ENCODE results near the gene ZNRF4. TPM values are rescaled to one million over a fixed set of nuclear protein-coding genes. Genes with fewer than 3 reads are reported as not detected.

The ZNRF4 gene
- total and polyA plus RNA-seq, 2 of the 8 experiments (the other 6 are each of a cell fraction or from before 2014, with no cell fraction given), result not detected

DNA sequence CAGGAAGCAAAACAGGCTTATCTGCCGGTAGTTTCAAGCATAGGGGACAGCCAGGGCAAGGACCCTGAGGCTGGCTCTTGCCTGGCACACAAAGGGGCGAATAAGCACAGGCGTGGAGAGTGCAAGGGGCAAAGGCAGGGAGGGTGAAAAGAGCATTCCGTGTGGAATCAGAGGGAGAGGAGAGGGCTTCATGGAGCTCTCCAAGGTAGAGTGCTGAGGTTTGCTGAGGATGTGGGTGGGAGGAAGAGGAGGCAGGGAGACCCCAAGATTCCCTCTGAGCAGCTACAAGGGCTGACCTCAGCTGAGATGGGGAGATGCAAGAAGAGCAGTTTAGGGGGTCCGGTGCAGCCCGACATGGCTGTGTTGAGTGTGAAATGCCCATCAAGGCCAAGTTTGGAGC lies 36.5 kb upstream of the ZNRF4 start:
- Histone ChIP-seq H2BK12ac (ENCODE audit: low read depth, low read length) (no peak overlapping the region), H2AK5ac (ENCODE audit: low read depth, low read length) (no peak overlapping the region), H3K23ac (ENCODE audit: insufficient read length) (no peak overlapping the region), H2BK20ac (ENCODE audit: low read length) (no peak overlapping the region), H4K91ac (replicated peaks; ENCODE audit: insufficient read length, low read length) (no peak overlapping the region), H3K27me3 (replicated peaks in 1 of 4; ENCODE audit: control insufficient read depth in 3 of 4, extremely low read depth in 1 of 4, insufficient read depth in 3 of 4, low read length in 3 of 4) (no peaks in the 10 kb centered on the region), H3K9me3 (ENCODE audit: insufficient read depth in 2 of 2, low read depth in 1 of 2, low read length in 1 of 2) (no peaks in the 10 kb centered on the region), H4K8ac (ENCODE audit: extremely low read depth, insufficient read depth, low read length) (no peak overlapping the region; the same call in 1 of the 2 replicates), H3K23me2 (ENCODE audit: low read depth, low read length) (peaks cover 3% of the 10 kb centered on the region; the same call in 1 of the 2 replicates), H3K36me3 (ENCODE audit: control insufficient read depth in 2 of 4, insufficient read depth in 4 of 4, low read length in 3 of 4) (no peaks in the 10 kb centered on the region), H2BK15ac (ENCODE audit: low read length) (no peak overlapping the region), H4K5ac (ENCODE audit: insufficient read length, low read depth, low read length) (no peak overlapping the region), H3K79me2 (ENCODE audit: control insufficient read depth in 1 of 2, insufficient read depth in 2 of 2, low read length in 2 of 2) (no peaks in the 10 kb centered on the region), H3K56ac (replicated peaks; ENCODE audit: insufficient read length, low read depth, low read length) (no peak overlapping the region), H2BK120ac (replicated peaks; ENCODE audit: low read depth, low read length) (no peak overlapping the region), H3K4me1 (replicated peaks in 1 of 4; ENCODE audit: control insufficient read depth in 3 of 4, insufficient read depth in 4 of 4, low read length in 3 of 4) (peaks cover 0 to 5% (median 0%) of the 10 kb centered on the region in 4 experiments; a peak in 3 of 7 replicates), H2BK5ac (ENCODE audit: low read depth, low read length) (0 out of 2 replicates have a peak overlapping the region, but pooled peaks have one; percentile 12), H3K79me1 (ENCODE audit: low read depth, low read length) (no peaks in the 10 kb centered on the region), H3K4ac (replicated peaks; ENCODE audit: insufficient read length, low read depth, low read length) (peak overlapping the region; percentile 53), H3K27ac (ENCODE audit: low read depth, low read length) (no peak overlapping the region), H3K4me2 (ENCODE audit: insufficient read depth in 1 of 2, low read depth in 2 of 2, low read length in 2 of 2) (no peak overlapping the region), H4K20me1 (replicated peaks in 1 of 2; ENCODE audit: control insufficient read depth in 1 of 2, insufficient read depth in 2 of 2, low read length in 2 of 2) (peaks cover 0 to under 1% of the 10 kb centered on the region in 2 experiments), H2AFZ (ENCODE audit: low read length) (no peak overlapping the region), H3K9ac (replicated peaks in 1 of 4; ENCODE audit: extremely low read depth in 1 of 4, low read depth in 3 of 4, low read length in 3 of 4) (no peak overlapping the region), H3K14ac (ENCODE audit: insufficient read length) (no peak overlapping the region), H3K18ac (ENCODE audit: extremely low read depth, low read length) (peak overlapping the region; percentile 60; the same call in 1 of the 2 replicates), H3K4me3 (ENCODE audit: extremely low read depth in 1 of 4, insufficient read depth in 2 of 4, low read depth in 3 of 4, low read length in 4 of 4) (no peak overlapping the region)
- POLR2A ChIA-PET (ENCODE audit: partially characterized antibody), result no interaction called here
- CTCF ChIA-PET (ENCODE audit: partially characterized antibody), result no interaction called here
- no peak for TF ChIP-seq NANOG (IDR thresholded peaks at IDR 0.05; ENCODE audit: insufficient read depth, low read depth, low read length, poor library complexity, severe bottlenecking)
- TF ChIP-seq TBP (IDR thresholded peaks at IDR 0.05; ENCODE audit: low read depth, low read length), result no peak
- TF ChIP-seq SUZ12 (IDR thresholded peaks at IDR 0.05; ENCODE audit: low read length), result no peak
- TF ChIP-seq KDM5A (IDR thresholded peaks at IDR 0.05; ENCODE audit: low read length), result no peak
- TF ChIP-seq RAD21 (IDR thresholded peaks at IDR 0.05 in 1 of 2, conservative IDR thresholded peaks at IDR 0.05 in 1 of 2; ENCODE audit: low read depth in 2 of 2, low read length in 2 of 2), result no peak
- TF ChIP-seq, protein P1, sequence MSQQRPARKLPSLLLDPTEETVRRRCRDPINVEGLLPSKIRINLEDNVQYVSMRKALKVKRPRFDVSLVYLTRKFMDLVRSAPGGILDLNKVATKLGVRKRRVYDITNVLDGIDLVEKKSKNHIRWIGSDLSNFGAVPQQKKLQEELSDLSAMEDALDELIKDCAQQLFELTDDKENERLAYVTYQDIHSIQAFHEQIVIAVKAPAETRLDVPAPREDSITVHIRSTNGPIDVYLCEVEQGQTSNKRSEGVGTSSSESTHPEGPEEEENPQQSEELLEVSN (IDR thresholded peaks at IDR 0.05), result no peak
- TF ChIP-seq, protein P2, sequence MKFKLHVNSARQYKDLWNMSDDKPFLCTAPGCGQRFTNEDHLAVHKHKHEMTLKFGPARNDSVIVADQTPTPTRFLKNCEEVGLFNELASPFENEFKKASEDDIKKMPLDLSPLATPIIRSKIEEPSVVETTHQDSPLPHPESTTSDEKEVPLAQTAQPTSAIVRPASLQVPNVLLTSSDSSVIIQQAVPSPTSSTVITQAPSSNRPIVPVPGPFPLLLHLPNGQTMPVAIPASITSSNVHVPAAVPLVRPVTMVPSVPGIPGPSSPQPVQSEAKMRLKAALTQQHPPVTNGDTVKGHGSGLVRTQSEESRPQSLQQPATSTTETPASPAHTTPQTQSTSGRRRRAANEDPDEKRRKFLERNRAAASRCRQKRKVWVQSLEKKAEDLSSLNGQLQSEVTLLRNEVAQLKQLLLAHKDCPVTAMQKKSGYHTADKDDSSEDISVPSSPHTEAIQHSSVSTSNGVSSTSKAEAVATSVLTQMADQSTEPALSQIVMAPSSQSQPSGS (IDR thresholded peaks at IDR 0.05; ENCODE audit: low read length), result no peak
- TF ChIP-seq GTF2F1 (IDR thresholded peaks at IDR 0.05; ENCODE audit: borderline replicate concordance, low read depth, low read length), result no peak
- no peak for TF ChIP-seq TEAD4 (IDR thresholded peaks at IDR 0.05; ENCODE audit: low read depth, low read length)
- no peak for TF ChIP-seq YY1 (IDR thresholded peaks at IDR 0.05; ENCODE audit: low read depth, low read length)
- TF ChIP-seq CREB1 (IDR thresholded peaks at IDR 0.05), result no peak
- FAIRE-seq (no peak), DNase-seq (ENCODE audit: low read depth in 1 of 2, low spot score in 2 of 2) (no peak)
- 81% methylated on average over 6 of the region's 6 CpGs; no CpG with 5 or more reads in 1 of the 2 experiments for WGBS, 2 experiments (ENCODE audit: extremely low coverage in 1 of 2, insufficient coverage in 1 of 2, insufficient read length in 1 of 2, insufficient replicate concordance in 2 of 2, low coverage in 1 of 2, low lambda C conversion rate in 2 of 2, missing lambda C conversion rate in 1 of 2)
